GM23338 (cell line): ENCODE results near the gene KCNH8. TPM values are rescaled to one million over a fixed set of nuclear protein-coding genes. Genes with fewer than 3 reads are reported as not detected.

Source experiments
- ATAC-seq: fragments of 200-7000 bp; cut with Tn5 transposase; 3 replicates; pipeline ENCODE4 v1.9.1; 2020
- DNase-seq: peaks from one replicate; pipeline ENCODE4 v3.0.0-alpha.2; 2015; ENCODE audit warnings: low spot score
- H2AFZ ChIP-seq: fragments of 200-600 bp; sonication (generic); 2 replicates; pipeline ENCODE4 v1.8.0; 2016; ENCODE audit warnings: antibody characterized with exemption, mild to moderate bottlenecking, moderate library complexity
- H3F3A ChIP-seq: fragments of 200-600 bp; sonication (generic); replicated peaks from 2 replicates; pipeline ENCODE4 v1.8.0; 2017; ENCODE audit warnings: antibody characterized with exemption, mixed run types, low read depth
- H3K27ac ChIP-seq: fragments of 200-600 bp; sonication (generic); 2 replicates; pipeline ENCODE4 v1.6.1; 2016; ENCODE audit warnings: low read depth
- H3K27me3 ChIP-seq: fragments of 200-600 bp; sonication (generic); 2 replicates; pipeline ENCODE4 v1.8.0; 2016; ENCODE audit warnings: mild to moderate bottlenecking, mixed run types, moderate library complexity; ENCODE audit not compliant: insufficient read depth
- H3K36me3 ChIP-seq: fragments of 200-600 bp; sonication (generic); 2 replicates; pipeline ENCODE4 v1.8.0; 2016; ENCODE audit warnings: mild to moderate bottlenecking; ENCODE audit not compliant: insufficient read depth
- H3K4me1 ChIP-seq: fragments of 200-600 bp; sonication (generic); 2 replicates; pipeline ENCODE4 v1.8.0; 2016; ENCODE audit warnings: mild to moderate bottlenecking, moderate library complexity; ENCODE audit not compliant: insufficient read depth
- H3K4me2 ChIP-seq: fragments of 200-600 bp; sonication (generic); 2 replicates; pipeline ENCODE4 v1.7.1; 2017; ENCODE audit warnings: mixed run types
- H3K4me3 ChIP-seq: fragments of 200-600 bp; sonication (generic); 2 replicates; pipeline ENCODE4 v1.6.1; 2016; ENCODE audit warnings: mixed run types
- H3K79me2 ChIP-seq: fragments of 200-600 bp; sonication (generic); replicated peaks from 2 replicates; pipeline ENCODE4 v1.8.0; 2017; ENCODE audit warnings: mild to moderate bottlenecking; ENCODE audit not compliant: insufficient read depth
- H3K9me2 ChIP-seq: fragments of 200-600 bp; sonication (generic); 2 replicates; pipeline ENCODE4 v1.8.0; 2017; ENCODE audit not compliant: insufficient read depth
- H4K20me1 ChIP-seq: fragments of 200-600 bp; sonication (generic); replicated peaks from 2 replicates; pipeline ENCODE4 v1.8.0; 2017; ENCODE audit warnings: mild to moderate bottlenecking; ENCODE audit not compliant: insufficient read depth
- H3K27ac Mint-ChIP-seq: 2 replicates; pipeline ENCODE4 v1.8.0; 2020; ENCODE audit warnings: inconsistent platforms, mild to moderate bottlenecking, moderate library complexity, mixed read lengths
- H3K27me3 Mint-ChIP-seq: 3 replicates; pipeline ENCODE4 v1.8.0; 2022; ENCODE audit warnings: low read depth, mild to moderate bottlenecking, moderate library complexity, mixed read lengths, inconsistent platforms; ENCODE audit not compliant: insufficient read depth, poor library complexity
- H3K36me3 Mint-ChIP-seq: 3 replicates; pipeline ENCODE4 v1.8.0; 2021; ENCODE audit warnings: low read depth, mild to moderate bottlenecking, inconsistent platforms, moderate library complexity, mixed read lengths
- H3K4me1 Mint-ChIP-seq: 3 replicates; pipeline ENCODE4 v1.8.0; 2020; ENCODE audit warnings: mild to moderate bottlenecking, inconsistent platforms, mixed read lengths
- H3K4me3 Mint-ChIP-seq: 3 replicates; pipeline ENCODE4 v1.8.0; 2021; ENCODE audit warnings: moderate library complexity, mild to moderate bottlenecking, inconsistent platforms, mixed read lengths
- H3K9me3 Mint-ChIP-seq: 3 replicates; pipeline ENCODE4 v1.8.0; 2020; ENCODE audit warnings: moderate library complexity, mild to moderate bottlenecking, inconsistent platforms, mixed read lengths
- CREB1 ChIP-seq: fragments of 250-450 bp; sonication (Bioruptor Pico); IDR thresholded peaks from 2 replicates; pipeline ENCODE4 v1.5.0; 2020; ENCODE audit warnings: low read depth, mild to moderate bottlenecking, moderate library complexity
- CTCF ChIP-seq, 2 experiments: fragments of 200-600 bp in 1 of 2; sonication (generic) in 1 of 2; conservative IDR thresholded peaks; 2 replicates each; pipeline versions ENCODE4 v1.5.1 to v1.6.1; 2016 to 2017; ENCODE audit warnings: antibody characterized with exemption in 2 of 2, low read depth in 2 of 2, mild to moderate bottlenecking in 2 of 2, moderate library complexity in 1 of 2
- ETS1 ChIP-seq: IDR thresholded peaks from 2 replicates; pipeline ENCODE4 v1.6.1; 2016; ENCODE audit warnings: antibody characterized with exemption
- EZH2 ChIP-seq: fragments of 200-600 bp; sonication (generic); IDR thresholded peaks from one replicate; pipeline ENCODE4 v1.8.0; 2017; ENCODE audit warnings: antibody characterized with exemption, mild to moderate bottlenecking, low read depth; ENCODE audit not compliant: unreplicated experiment
- EZH2phosphoT487 ChIP-seq: fragments of 200-600 bp; sonication (generic); IDR thresholded peaks from one replicate; pipeline ENCODE4 v1.8.1; 2018; ENCODE audit warnings: antibody characterized with exemption; ENCODE audit not compliant: unreplicated experiment
- JUNB ChIP-seq: IDR thresholded peaks from one replicate; pipeline ENCODE4 v1.6.1; 2016; ENCODE audit warnings: antibody characterized with exemption; ENCODE audit not compliant: unreplicated experiment
- NANOG ChIP-seq: IDR thresholded peaks from 2 replicates; pipeline ENCODE4 v1.6.1; 2016; ENCODE audit warnings: antibody characterized with exemption, borderline replicate concordance
- POLR2AphosphoS5 ChIP-seq: IDR thresholded peaks from 2 replicates; pipeline ENCODE4 v1.6.1; 2016; ENCODE audit warnings: antibody characterized with exemption, low read depth
- REST ChIP-seq: IDR thresholded peaks from one replicate; pipeline ENCODE4 v1.6.1; 2018; ENCODE audit warnings: antibody characterized with exemption; ENCODE audit not compliant: unreplicated experiment
- STAT1 ChIP-seq: IDR thresholded peaks from one replicate; pipeline ENCODE4 v1.6.1; 2016; ENCODE audit warnings: antibody characterized with exemption; ENCODE audit not compliant: unreplicated experiment
- ZNF114 ChIP-seq: fragments of 250-450 bp; sonication (Bioruptor Pico); IDR thresholded peaks from 2 replicates; pipeline ENCODE4 v1.5.0; 2020; ENCODE audit warnings: mild to moderate bottlenecking, moderate library complexity
- ZNF331 ChIP-seq: fragments of 250-450 bp; sonication (Bioruptor Pico); IDR thresholded peaks from 2 replicates; pipeline ENCODE4 v1.5.0; 2020; ENCODE audit warnings: low read depth, mild to moderate bottlenecking, moderate library complexity
- ZNF462 ChIP-seq: fragments of 250-450 bp; sonication (Bioruptor Pico); IDR thresholded peaks from 2 replicates; pipeline ENCODE4 v1.5.0; 2020; ENCODE audit warnings: mild to moderate bottlenecking, moderate library complexity
- polyA plus RNA-seq: library from polyadenylated mRNA; unstranded; fragments of >200 nt; fragmentation: Nextera tagmentation; extraction: Ambion mirVana; gene quantifications from 2 replicates; pipeline ENCODE4 v1.2.1, GENCODE V29; 2016
- total RNA-seq: library from RNA; depleted of rRNA; stranded (reverse); fragments of >200 nt; shearing (Covaris generic); gene quantifications from 2 replicates; pipeline ENCODE4 v1.2.3, GENCODE V29; 2014

KCNH8 gene
- total and polyA plus RNA-seq, 2 experiments from 2014 or later = 1.3 to 3.4 TPM

GRCh38 chr3:19116239-19116638, 32.1 kb upstream of the KCNH8 start:
- Histone ChIP-seq H3K4me2 (no peak overlapping the region), H2AFZ (no peak overlapping the region), H3K27ac (no peak overlapping the region), H3K4me3 (no peak overlapping the region), H3K27me3 (no peaks in the 10 kb centered on the region), H3K9me2 (peaks cover 9% of the 10 kb centered on the region), H3K4me1 (no peaks in the 10 kb centered on the region), H4K20me1 (no peaks in the 10 kb centered on the region), H3K79me2 (no peaks in the 10 kb centered on the region), H3F3A (no peaks in the 10 kb centered on the region), H3K36me3 (no peaks in the 10 kb centered on the region)
- no peak overlapping the region for H3K27ac Mint-ChIP-seq
- peaks cover 2% of the 10 kb centered on the region; the same call in 2 of the 3 replicates for H3K9me3 Mint-ChIP-seq
- TF ChIP-seq REST (no peak), ETS1 (no peak), ZNF114 (CRISPR knock-in tag) (no peak), EZH2phosphoT487 (no peak), POLR2AphosphoS5 (no peak), NANOG (no peak), ZNF462 (CRISPR knock-in tag) (no peak), EZH2 (no peak), CTCF (conservative IDR thresholded peaks at IDR 0.05; ENCODE audit: low read depth in 2 of 2) (no peak), STAT1 (no peak), CREB1 (no peak), JUNB (no peak), ZNF331 (CRISPR knock-in tag) (no peak)
- peaks cover 2% of the 10 kb centered on the region; the same call in 1 of the 3 replicates for H3K36me3 Mint-ChIP-seq
- no peak for ATAC-seq
- peaks cover 2% of the 10 kb centered on the region; the same call in 1 of the 3 replicates for H3K4me1 Mint-ChIP-seq
- no peak overlapping the region for H3K4me3 Mint-ChIP-seq
- peaks cover 2% of the 10 kb centered on the region for H3K27me3 Mint-ChIP-seq
- DNase-seq = no peak
